Smooth muscle cell (in vitro differentiated cells): Measurements from ENCODE around the gene NTSR1. TPM values are rescaled to one million over a fixed set of nuclear protein-coding genes. Genes with fewer than 3 reads are reported as not detected.

Experiments
- DNase-seq: peaks from one replicate; lab custom pipeline; 2025; ENCODE audit not compliant: unreplicated experiment; lab: John Stamatoyannopoulos, UW
- H2AFZ ChIP-seq: fragments of 200-600 bp; sonication (generic); 2 replicates; pipeline ENCODE4 v1.6.0; 2016; ENCODE audit warnings: antibody characterized with exemption, low read depth, mild to moderate bottlenecking
- H3F3A ChIP-seq: fragments of 200-600 bp; sonication (generic); 2 replicates; pipeline ENCODE4 v1.6.0; 2017; ENCODE audit warnings: antibody characterized with exemption, low read depth
- H3K27ac ChIP-seq: fragments of 200-600 bp; sonication (generic); 2 replicates; pipeline ENCODE4 v1.5.1; 2016; ENCODE audit warnings: low read depth, mild to moderate bottlenecking
- H3K27me3 ChIP-seq: fragments of 200-600 bp; sonication (generic); 2 replicates; pipeline ENCODE4 v1.6.1; 2016; ENCODE audit warnings: low read depth, mild to moderate bottlenecking
- H3K36me3 ChIP-seq: fragments of 200-600 bp; sonication (generic); 2 replicates; pipeline ENCODE4 v1.5.1; 2016; ENCODE audit warnings: low read depth
- H3K4me1 ChIP-seq: fragments of 200-600 bp; sonication (generic); 2 replicates; pipeline ENCODE4 v1.5.1; 2016; ENCODE audit warnings: low read depth
- H3K4me2 ChIP-seq: fragments of 200-600 bp; sonication (generic); 2 replicates; pipeline ENCODE4 v1.6.0; 2016; ENCODE audit warnings: mild to moderate bottlenecking
- H3K4me3 ChIP-seq: fragments of 200-600 bp; sonication (generic); 2 replicates; pipeline ENCODE4 v1.5.1; 2016; ENCODE audit warnings: mild to moderate bottlenecking
- H3K79me2 ChIP-seq: fragments of 200-600 bp; sonication (generic); 2 replicates; pipeline ENCODE4 v1.6.0; 2016; ENCODE audit warnings: low read depth, mild to moderate bottlenecking
- H3K9ac ChIP-seq: fragments of 200-600 bp; sonication (generic); 2 replicates; pipeline ENCODE4 v1.6.0; 2016; ENCODE audit warnings: low read depth
- H3K9me3 ChIP-seq: fragments of 200-600 bp; sonication (generic); replicated peaks from 2 replicates; pipeline ENCODE4 v1.5.1; 2016; ENCODE audit warnings: low read depth
- H4K20me1 ChIP-seq: fragments of 200-600 bp; sonication (generic); 2 replicates; pipeline ENCODE4 v1.6.0; 2016; ENCODE audit warnings: low read depth
- WGBS: methylation state at CpG from one replicate; pipeline ENCODE4 v1.1.7; 2016; ENCODE audit warnings: low lambda C conversion rate; 5-methylcytosine and 5-hydroxymethylcytosine counted together
- polyA plus RNA-seq: library from polyadenylated mRNA; unstranded; fragments of >200 nt; fragmentation: Nextera tagmentation; extraction: Ambion mirVana; gene quantifications from 2 replicates; pipeline ENCODE4 v1.2.1, GENCODE V29; 2016
- total RNA-seq: library from RNA; depleted of rRNA; stranded (reverse); fragments of >200 nt; gene quantifications from 2 replicates; pipeline ENCODE4 v1.2.3, GENCODE V29; 2014
- TF ChIP-seq, protein P1 (sequence below): fragments of 200-600 bp; sonication (generic); IDR thresholded peaks from 2 replicates; pipeline ENCODE4 v1.5.1; 2017; ENCODE audit warnings: borderline replicate concordance, mild to moderate bottlenecking, antibody characterized with exemption; ENCODE audit not compliant: insufficient read depth, poor library complexity, severe bottlenecking

NTSR1 gene
- total and polyA plus RNA-seq, 2 experiments from 2014 or later, result 0.09 TPM; not detected in 1

DNA sequence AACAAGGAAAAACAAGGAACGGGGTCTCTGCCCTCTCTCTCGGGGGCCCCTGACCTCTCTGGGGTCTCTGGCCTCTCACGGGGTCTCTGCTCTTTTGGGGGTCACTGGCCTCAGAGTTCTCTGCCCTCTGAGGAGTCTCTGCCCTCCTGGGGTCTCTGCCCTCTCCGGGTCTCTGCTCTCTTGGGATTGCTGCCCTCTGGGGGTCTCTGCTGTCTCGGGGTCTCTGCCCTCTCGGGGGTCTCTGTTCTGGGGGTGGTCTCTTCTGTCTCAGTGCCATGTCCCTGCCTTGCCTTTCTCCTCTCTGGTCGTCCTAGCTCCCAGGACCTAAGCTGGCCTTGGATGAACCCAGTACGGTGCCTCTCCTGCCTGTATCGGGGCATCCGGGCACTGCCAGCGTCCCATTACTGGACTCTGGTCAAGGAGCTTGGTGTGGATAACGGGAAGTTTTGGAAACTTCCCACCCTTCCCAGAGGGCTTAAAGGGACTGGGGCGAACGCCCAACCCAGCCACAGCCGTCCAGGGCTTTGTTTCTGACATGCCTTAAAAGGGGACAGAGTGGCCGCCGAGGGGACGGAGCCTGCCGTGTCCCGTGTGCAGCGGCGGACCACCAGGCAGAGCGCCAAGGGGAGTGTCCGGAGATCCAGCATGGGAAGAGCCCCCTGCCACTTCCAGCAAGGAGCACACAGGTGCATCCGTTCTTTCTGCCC is 62.9 kb downstream of the NTSR1 start:
- no peak for DNase-seq
- no peaks in the 10 kb centered on the region for H3K79me2 ChIP-seq
- peaks cover 7% of the 10 kb centered on the region for H3K4me1 ChIP-seq
- no peak overlapping the region for H3K9ac ChIP-seq
- H3F3A ChIP-seq, result no peaks in the 10 kb centered on the region
- H3K4me3 ChIP-seq, result no peak overlapping the region
- H3K9me3 ChIP-seq, result no peaks in the 10 kb centered on the region
- H4K20me1 ChIP-seq, result no peaks in the 10 kb centered on the region
- no peak overlapping the region for H2AFZ ChIP-seq
- TF ChIP-seq, protein P1, sequence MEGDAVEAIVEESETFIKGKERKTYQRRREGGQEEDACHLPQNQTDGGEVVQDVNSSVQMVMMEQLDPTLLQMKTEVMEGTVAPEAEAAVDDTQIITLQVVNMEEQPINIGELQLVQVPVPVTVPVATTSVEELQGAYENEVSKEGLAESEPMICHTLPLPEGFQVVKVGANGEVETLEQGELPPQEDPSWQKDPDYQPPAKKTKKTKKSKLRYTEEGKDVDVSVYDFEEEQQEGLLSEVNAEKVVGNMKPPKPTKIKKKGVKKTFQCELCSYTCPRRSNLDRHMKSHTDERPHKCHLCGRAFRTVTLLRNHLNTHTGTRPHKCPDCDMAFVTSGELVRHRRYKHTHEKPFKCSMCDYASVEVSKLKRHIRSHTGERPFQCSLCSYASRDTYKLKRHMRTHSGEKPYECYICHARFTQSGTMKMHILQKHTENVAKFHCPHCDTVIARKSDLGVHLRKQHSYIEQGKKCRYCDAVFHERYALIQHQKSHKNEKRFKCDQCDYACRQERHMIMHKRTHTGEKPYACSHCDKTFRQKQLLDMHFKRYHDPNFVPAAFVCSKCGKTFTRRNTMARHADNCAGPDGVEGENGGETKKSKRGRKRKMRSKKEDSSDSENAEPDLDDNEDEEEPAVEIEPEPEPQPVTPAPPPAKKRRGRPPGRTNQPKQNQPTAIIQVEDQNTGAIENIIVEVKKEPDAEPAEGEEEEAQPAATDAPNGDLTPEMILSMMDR, result no peak
- no peaks in the 10 kb centered on the region for H3K36me3 ChIP-seq
- H3K27me3 ChIP-seq, result no peaks in the 10 kb centered on the region
- no peak overlapping the region for H3K4me2 ChIP-seq
- H3K27ac ChIP-seq, result no peak overlapping the region
- 91% methylated on average over 25 of the region's 25 CpGs for WGBS

DNA sequence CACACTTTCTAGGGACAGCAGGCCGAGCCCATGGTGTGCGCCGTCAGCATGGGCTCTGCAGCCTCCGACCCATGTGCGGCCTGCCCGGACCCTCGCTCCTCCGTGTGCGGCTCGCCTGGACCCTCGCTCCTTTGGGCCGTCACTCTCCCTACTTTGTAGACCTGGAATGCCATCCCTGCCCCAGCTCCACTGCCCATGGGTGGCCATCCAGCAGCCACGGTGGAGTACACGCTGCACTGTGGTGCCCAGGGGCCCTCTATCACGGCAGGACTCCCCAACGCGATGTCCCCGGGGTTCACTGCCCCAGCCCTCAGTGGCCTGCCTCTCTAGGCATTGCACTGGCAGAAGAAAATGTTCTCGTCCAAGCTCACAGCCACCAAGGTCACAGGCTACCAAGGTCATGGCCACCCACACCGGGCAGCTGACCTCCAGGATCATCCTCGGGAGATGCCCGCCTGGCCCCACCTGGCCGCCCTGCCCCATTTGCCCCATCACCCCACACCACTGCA is 63.5 kb downstream of the NTSR1 start:
- H2AFZ ChIP-seq, result no peak overlapping the region
- H3K4me2 ChIP-seq, result no peak overlapping the region
- no peaks in the 10 kb centered on the region for H3K36me3 ChIP-seq
- no peaks in the 10 kb centered on the region for H3K9me3 ChIP-seq
- no peaks in the 10 kb centered on the region for H3K79me2 ChIP-seq
- H3K27me3 ChIP-seq, result no peaks in the 10 kb centered on the region
- 93% methylated on average over 20 of the region's 23 CpGs for WGBS
- H3K4me1 ChIP-seq, result peaks cover 7% of the 10 kb centered on the region
- no peak overlapping the region for H3K4me3 ChIP-seq
- no peaks in the 10 kb centered on the region for H4K20me1 ChIP-seq
- H3K27ac ChIP-seq, result no peak overlapping the region
- DNase-seq, result no peak
- TF ChIP-seq, protein P1, result no peak
- H3K9ac ChIP-seq, result no peak overlapping the region
- H3F3A ChIP-seq, result no peaks in the 10 kb centered on the region

DNA sequence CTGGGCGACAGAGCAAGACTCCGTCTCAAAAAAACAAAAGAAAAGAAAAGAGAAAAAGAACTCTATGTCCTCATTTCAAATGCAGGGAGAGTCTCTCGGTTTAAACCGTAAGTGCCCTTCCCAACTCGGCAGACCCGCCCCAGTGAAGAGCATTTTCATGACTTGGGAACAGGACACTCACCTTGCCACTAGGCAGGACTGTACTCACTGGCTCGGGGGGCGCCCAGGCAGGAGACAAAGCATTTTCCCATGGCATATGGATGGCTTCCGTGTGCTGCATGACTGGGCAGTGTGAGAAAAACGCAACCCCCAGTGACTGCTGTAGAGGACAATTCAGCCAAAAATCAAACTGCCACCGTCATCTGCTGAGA is 64.0 kb downstream of the NTSR1 start:
- H3K27me3 ChIP-seq, result no peaks in the 10 kb centered on the region
- H3K36me3 ChIP-seq, result no peaks in the 10 kb centered on the region
- H3K4me2 ChIP-seq, result no peak overlapping the region
- H3K9me3 ChIP-seq, result no peaks in the 10 kb centered on the region
- no peak for DNase-seq
- no peak overlapping the region for H3K4me3 ChIP-seq
- H3K4me1 ChIP-seq, result peaks cover 7% of the 10 kb centered on the region
- H2AFZ ChIP-seq, result no peak overlapping the region
- no peaks in the 10 kb centered on the region for H3F3A ChIP-seq
- H4K20me1 ChIP-seq, result no peaks in the 10 kb centered on the region
- no peak overlapping the region for H3K9ac ChIP-seq
- 93% methylated on average over 11 of the region's 11 CpGs for WGBS
- no peak overlapping the region for H3K27ac ChIP-seq
- TF ChIP-seq, protein P1, result no peak
- no peaks in the 10 kb centered on the region for H3K79me2 ChIP-seq
